GM18511 (cell line): ENCODE measurements around the gene SUSD5.
A peak's percentile ranks its signal among the peaks of the same experiment; 100 is the strongest.

Experiments used
- ATAC-seq: cut with Tn5 transposase; IDR thresholded peaks from one replicate; pipeline ENCODE4 v1.9.1; 2021; ENCODE audit warnings: mild to moderate bottlenecking, moderate library complexity; ENCODE audit not compliant: unreplicated experiment

SUSD5 gene

DNA sequence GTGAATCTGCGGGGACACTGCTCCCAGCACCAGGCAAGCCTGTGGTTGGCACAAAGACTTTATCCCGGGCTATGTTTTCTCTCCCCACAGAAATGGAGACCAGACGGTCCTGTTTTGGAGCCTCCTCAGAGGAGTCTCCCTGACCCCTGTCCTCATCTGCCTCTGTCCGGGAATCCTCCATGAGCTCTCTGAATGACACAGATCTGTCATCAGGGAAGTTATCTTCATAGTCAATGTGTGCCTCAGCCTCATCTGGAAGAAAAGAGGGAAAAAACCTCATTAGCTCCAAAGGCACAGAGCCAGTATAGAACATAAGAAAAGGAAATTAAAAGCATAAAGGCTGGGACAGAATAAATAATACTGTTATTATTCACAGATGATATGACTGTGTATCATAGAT lies 64.8 kb downstream of the SUSD5 start:
- no peak for ATAC-seq

DNA sequence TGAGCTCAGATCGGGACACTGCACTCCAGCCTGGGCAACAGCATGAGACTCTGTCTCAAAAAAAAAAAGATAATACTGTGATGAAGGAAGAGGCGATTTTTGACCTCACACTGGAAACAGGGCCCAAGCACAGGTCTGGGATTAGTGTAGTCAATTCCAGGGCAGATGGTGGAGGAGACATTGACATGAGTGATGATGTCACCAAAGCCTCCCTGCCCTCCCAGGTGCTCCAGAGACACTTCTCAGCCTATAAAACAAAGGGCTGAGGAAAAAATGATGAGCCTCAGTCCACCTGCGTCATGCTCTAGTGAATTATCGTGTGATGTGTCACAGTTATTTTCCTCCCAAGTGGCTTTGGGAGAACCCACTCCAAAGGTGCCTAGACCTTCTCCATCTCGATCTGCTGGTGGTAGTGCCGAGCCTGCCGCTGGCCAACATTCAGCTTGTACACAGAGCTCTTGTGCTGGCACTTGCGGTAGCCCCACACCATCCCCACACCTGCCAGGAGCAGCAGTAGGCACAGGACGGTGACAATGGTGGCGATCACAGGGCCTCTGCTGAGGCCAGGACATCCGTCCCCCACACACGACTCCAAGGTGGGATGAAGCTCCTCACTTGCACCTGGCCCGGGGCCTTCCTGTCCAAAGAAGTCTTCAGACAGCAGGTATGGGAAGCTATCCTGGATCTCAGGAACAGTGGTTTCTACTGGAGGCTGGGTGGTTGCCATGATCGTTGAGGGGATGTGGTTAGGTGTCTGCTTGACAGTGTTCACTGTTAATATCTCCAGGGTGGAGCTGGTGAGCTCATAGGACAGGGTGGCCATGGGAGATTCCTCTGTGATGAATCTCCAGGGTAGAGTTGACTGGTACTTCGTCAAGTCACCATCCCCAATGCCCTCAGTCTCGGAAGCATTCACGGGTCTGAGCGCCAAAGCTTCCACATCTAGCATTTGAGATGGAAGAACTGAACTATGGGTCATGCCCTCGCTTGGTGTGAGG lies 65.9 kb downstream of the SUSD5 start:
- ATAC-seq: no peak

DNA sequence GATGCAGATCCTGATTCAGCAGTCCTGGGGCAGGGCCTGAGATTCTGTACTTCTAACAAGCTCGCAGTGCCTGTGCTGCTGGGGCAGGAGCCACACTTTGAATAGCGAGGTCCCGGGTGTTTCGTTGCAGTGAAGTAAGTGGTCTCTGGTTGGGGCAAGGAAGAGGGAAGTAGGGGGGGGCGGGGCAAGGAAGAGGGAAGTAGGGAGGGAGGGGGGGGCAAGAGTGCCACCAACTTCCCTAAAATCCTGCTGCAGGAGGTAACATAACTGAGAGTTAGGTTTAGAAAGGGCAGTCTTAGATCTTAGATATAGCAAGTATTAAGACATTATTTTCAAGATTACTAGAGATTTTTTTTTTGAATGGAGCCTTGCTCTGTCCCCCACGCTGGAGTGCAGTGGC lies 69.3 kb downstream of the SUSD5 start:
- ATAC-seq: no peak

DNA sequence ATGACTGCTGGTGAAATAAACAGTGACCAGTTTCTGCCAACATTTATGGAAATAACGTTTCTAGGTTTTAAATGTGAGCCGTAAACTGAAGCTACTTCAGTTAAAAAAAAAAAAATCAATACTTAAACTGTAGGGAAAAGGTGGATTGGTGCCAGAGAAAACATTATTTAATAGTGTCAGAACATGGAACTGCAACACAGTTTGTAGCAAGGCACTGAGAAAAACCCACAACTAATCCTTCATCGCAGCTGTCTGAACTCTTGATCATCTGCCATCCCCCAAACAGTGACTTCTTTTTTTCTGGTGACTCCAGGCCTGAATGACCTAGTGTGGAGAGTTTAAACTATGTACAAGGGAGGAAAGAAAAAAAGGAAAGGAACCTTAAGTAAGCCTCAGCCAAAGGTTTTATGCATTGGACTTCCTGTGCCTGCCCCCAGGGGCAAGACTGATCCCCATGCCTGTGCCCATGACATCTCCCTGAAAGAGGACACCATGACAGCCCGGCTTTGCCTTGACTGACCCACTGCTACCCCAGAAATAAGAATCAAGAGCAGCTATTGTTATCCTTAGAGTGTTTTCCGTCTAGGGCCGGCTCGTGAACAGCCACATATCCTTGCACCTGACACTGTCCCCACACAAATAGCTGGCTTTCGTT lies 71.7 kb downstream of the SUSD5 start:
- ATAC-seq: no peak

DNA sequence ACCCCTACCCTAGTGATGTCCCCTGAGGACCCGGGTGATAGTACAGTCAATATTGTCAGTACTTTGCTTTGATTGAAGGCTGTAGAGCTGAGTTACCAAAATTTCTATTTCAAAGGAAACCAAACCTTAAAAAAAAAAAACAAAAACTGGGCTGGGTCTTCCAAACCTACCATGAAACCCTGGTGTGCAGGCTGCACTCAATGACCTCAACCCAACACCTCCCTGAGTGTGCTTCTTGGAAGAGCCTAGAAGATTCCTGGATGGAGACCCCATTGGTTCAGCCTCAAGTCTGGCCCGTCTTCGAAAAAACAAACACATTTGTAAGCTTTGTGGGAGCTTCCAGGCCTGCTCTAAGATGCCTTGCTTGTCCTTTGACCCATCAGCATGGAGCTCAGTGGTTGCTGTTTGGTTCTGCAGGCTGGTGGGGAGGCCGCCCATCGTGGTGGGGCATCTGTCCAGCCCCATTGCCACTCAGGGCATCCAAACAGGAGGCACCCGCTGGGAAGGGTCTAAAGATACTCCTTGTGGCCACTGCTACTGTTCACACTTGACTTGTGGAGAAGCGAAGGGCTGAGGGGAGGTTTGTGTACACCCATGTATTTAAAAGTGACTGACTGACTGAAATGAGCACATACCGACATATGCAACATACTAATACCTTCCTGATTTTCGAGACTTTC lies 72.6 kb downstream of the SUSD5 start:
- no peak for ATAC-seq

DNA sequence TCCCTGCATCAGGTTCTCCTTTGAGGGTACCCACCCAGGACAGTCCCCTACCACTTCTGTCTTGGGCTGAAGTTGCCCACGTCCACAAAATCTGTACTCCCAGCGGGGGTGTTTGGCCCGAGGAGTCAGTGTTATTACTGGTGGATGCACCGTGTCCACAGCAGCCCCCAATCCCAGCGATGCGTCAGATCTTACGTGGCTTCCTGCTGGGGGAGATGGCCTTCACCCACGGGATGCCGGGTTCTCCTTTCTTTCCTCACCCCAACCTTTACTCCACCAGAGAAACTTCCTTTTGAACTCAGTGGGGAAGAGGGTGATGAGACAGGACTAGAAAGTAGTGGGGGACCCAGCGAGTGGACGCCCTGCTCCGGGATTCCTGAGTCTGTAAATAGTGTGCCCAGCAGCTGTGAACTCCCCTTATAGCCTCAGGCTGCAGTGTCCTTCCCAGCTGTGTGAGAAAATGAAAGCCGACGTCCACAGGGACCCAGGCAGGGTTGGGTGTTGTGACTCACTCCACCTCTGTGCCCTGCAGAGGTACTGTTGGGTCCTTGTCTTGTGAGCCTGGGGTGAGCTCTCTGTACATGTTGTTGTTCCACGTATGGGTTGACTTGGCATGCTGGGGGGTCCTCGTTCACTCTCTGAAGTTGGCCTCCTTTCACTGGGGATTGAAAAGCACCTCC lies 73.2 kb downstream of the SUSD5 start:
- ATAC-seq: no peak

DNA sequence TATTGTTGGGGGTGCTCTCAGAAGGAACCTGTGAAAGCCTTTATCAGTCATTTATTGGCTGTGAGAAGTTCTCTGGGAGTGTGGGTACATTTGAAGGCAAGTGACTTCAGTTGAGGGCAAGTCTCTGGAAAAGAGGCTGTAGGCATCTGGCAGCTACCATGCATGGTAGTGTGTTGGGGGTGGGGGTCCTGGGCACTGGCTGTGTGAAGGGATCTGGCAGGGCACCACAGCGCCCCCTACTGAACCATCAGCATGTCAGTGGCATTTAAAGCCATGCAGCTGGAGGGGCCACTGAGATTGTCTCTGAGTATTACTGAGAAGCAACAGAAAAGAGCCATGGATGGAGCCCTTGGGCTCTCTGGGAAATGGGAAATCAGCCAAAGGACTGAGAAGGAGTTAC lies 74.2 kb downstream of the SUSD5 start:
- ATAC-seq: no peak

DNA sequence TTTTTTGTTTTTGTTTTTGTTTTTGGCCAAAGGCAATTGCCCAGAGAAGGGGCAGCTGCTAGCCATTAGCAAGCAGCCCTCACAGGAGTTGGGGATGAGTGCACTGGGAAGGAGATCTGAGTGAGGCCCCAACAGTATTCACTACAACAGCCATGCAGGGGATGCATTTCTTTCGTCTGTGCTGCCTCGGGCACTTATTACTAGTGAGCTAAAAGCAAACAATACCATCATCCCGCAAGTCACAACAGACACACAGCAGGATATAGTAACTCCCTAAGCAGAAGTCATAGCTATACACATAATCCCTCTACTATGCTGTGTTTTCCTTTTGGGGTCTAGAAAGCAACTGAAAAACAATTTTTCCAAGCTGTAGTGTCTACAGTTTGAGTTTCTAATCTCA lies 77.6 kb downstream of the SUSD5 start:
- ATAC-seq: no peak

DNA sequence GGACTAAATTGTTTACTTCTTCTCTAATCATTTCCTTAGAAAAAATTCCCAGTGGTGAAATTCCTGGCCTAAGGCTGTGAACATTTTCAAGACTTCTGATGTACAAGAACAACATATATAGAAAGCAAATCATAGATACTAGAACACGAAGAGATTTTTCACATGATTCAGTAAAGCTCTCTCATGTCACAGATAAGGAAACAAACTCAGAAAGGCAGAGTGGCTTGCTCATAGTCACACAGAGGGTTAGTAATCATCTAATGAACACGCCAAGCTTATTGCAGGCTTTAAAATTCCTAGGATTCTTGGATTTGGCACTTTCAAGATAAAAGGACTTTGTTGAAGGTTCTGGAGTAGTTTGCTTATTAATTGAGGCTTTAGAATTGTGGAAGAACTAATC lies 78.6 kb downstream of the SUSD5 start:
- ATAC-seq: no peak

DNA sequence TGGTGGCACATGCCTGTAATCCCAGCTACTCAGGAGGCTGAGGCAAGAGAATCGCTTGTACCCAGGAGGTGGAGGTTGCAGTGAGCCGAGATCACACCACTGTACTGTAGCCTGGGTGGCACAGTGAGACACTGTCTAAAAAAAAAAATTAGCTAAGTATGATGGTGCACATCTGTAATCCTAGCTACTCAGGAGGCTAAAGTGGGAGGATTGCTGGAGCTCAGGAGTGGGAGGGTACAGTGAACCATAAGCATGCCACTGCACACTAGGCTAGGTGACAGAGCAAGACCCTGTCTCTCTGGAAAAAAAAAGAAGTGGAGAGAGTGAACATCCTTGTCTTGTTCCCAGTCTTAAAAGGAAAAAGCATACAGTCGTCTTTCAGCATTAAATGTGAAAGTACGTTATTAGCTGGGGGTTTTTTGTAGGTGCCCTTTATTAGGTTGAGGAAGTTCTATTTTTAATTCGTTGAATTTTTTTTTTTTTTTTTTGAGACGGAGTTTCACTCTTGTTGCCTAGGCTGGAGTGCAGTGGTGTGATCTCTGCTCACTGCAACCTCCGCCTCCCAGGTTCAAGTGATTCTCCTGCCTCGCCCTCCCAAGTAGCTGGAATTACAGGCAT lies 79.5 kb downstream of the SUSD5 start:
- ATAC-seq: peak; percentile 76

DNA sequence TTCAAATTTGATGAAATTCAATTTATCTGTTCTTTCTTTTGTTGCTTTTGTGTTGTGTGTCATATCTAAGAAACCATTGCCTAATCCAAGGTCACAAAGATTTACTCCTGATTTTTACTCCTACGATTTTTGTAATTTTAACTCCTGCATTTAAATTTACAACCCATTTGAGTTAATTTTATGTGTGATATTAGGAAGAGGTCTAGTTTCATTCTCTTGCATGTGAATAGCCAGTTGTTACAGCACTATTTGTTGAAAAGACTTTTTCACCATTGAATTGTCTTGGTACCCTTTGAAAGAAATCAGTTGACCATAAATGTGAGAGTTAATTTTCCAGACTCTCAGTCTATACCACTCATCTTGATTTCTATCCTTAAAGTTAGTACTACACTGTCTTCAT lies 80.9 kb downstream of the SUSD5 start:
- no peak for ATAC-seq

DNA sequence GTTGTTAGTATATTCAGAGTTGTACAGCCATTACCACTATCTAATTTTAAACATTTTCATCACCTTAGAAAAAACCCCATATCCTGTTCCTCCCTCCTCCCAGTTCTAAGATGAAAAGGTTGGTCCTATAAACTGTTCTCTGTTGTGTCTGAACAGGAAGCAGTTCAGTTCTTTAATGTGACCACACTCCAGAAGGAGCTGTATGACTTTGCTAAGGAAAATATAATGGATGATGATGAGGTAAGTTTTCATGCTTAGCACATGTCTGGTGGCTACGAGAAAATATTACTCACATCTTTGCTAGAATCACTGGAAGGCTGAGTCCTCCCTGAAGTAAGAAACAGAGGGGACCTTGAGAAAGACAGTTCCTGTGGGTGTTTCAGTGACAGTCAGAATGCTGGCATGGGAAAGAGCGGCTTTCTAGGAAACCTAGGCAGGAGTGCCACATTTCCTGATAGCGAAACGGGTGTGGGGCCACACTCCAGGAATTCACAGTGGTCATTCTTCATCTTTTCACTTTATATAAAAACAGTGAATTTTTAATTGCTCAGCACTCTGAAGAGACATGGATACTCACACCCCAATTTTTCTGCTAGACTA lies 84.5 kb downstream of the SUSD5 start:
- no peak for ATAC-seq

DNA sequence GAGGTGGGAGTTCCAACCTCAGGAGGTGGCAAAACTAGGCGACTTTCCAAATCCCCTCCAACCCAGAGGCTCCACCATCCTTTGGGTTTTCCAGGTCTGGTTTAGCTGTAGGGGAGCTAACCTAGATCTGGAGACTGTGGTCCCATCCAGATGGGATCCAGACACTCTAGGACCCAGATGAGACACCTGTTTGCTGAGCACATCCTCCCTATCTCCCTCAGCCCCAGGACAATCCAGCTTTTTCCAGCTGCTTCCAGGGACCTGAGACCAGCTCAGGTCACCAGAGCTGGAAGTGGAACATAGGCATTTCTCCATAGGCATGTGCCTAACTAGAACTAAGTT lies 86.6 kb downstream of the SUSD5 start:
- ATAC-seq: peak; percentile 8

DNA sequence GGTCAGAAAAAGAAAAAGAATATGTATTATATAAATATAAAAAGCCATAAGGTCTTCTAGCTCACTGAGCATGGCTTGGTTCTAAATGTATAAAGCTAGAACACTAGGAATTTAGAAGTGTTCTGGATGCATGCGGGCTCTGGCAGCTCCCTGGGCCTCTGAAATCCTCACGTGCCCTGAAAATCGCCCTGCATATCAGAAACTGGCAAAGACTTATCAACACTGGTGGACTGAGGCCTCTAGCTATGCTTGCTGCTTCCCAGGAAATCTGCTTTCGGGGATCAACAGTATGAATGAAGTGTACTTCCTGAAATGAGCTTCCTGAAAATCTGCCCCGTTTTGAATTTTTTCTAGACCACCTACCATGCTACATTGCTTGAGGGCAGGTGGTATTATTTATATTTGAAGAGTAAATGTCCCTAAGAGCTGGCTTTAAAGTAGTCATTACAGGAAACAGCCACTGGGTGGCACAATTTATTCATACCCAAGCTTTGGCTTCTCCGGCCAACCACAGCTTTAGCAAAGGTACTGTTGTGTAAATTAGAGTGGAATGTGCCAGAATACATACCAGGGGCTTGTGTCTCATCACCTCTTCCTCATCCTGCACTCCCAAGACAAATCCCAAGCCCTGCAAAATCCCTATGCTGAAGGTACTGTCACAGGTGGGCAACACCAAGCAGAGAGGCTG lies 87.1 kb downstream of the SUSD5 start:
- ATAC-seq: peak; percentile 92

DNA sequence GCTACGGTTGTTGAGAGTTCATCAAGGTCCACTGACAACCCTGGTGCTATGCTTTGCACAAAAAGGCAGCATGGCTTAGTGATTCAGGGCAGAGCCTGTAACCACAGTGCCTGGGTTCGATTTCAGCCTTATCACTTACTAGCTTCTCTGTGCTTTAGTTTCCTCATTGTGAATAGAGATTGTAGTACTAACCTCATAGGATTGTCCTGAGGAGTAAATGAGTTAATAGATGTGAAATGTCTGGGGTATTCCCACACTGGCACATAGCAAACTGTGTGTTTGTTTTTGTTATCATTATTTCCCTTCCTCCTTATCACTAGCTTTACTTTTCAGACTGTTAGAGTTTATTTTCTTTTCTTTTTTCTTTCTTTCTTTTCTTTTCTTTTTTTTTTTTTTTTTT lies 88.5 kb downstream of the SUSD5 start:
- no peak for ATAC-seq

DNA sequence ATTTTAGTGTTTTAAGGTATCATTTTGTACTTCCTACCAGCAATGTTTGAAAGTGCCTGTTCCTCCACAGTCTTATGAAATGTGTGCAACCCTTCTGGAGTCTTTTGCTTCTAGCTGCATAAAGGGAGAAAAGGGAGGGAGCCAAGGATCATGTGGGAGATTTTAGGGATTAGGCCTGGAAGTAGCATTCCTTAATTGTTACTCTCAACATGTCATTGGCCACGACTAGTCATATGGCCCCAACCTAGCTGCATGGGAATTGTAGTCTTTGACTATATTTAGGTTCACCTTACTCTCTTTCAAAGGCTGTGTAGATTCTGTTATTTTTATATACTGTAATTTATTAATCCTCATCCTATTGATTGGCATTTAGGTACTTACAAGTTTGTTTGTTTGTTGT lies 89.9 kb downstream of the SUSD5 start:
- no peak for ATAC-seq

DNA sequence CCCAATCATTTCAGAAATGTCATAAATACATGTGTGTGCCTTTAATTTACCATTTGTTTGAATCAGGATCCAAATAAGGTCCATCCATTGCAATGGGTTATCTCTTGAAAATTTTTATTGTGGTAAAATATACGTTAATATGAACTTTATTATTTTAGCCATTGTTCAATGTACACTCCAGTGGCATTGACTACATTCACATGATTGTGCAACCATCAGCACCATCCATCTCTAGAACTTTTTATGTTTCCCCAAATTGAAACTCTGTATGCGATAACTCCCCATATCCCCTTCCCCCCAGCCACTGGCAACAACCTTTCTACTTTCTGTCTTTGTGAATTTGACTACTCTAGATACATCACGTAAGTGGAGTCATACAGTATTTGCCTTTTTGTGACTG lies 92.8 kb downstream of the SUSD5 start:
- no peak for ATAC-seq

DNA sequence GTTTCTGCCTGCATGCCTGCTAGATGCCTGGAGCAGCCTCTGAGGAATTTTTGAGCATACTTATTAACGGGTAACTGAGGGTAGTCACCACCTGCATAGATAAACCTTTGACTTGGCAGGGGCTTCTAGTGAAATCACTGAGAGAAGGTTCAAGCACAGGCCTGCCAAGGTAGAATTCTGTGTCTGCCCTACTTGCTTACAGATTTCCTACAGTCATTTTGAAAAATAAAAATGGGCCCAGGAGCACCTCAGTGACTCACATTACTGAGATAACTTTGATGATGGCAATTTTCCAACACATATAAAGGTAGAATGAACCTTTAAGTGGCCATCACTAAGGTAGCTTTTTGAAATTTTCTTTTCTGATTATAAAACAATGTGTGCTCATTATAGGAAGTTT lies 94.0 kb downstream of the SUSD5 start:
- ATAC-seq: no peak

DNA sequence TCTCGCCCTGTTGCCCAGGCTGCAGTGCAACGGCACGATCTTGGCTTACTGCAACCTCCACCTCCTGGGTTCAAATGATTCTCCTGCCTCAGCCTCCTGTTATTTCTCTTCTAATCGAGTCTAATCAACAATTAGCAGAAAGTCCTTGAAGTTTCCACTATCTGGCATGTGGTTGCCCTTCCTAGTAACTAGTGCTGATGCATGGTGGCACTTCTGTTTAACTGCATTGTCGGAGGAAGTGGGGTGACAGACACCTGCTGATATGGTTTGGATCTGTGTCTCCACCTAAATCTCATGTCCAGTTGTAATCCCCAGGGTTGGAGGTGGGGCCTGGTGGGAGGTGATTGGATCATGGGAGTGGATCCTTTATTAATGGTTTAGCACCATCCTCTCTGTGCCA lies 95.6 kb downstream of the SUSD5 start:
- no peak for ATAC-seq

DNA sequence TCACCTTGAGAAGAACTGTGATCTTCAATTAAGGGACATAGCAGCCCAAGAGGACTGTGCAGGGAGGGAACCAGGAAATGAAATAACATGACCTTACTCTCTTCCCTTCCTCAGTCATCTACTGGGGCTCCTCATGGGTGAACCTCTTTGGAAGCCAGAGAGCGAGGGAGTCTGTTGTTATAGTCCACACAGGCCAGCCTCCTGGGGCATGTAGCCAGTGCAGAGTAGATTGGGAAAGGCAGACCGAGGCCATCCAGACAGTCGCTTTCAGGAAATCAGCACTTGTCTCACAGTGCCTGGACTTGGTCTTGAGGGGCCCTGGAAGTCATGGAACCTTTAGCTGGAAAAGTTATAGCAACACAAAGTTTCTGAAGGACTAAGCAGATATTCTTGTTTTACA lies 98.7 kb downstream of the SUSD5 start:
- no peak for ATAC-seq
